ENCODE results near the gene PHLDB3. TPM values are rescaled to one million over a fixed set of nuclear protein-coding genes. Genes with fewer than 3 reads are reported as not detected.

Gene PHLDB3
- total RNA-seq, result 10 to 100 TPM; 22.0 to 22.6 TPM

DNA sequence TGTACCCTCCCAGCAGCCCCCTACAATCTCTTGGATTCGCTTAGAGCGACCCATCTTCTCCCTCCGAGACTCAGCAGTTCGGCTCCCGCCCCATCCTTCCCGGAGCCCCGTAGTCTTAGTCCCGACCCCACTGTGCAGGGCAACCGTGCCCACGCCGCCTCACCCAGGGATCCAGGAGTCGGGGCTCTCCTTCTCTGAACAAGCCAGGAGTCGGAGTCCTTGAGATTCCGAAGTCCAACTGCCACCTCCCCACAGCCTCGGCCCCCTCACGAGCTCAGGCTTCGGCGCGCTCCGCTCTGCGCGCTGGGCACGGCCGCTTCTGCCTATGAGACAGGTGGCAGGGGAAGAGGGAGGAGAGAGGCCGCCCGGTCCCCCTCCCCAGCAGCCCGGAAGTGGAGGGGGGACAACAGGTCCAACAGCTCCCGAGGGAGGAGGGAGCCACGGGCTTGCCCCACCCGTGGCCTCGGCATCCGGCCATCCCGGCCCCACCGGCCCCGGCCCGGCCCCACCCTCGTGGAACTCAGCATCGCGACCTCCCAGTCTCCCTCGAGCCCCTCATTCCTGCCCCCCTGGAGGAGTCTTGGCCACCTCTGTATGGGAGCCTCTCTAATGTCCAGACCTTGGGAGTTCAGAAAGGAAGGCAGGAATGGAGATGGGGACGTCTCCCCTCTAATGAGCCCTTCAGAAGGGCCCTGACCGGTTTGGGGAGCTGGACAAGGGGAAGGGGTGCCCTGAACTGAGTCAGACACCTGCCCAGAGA lies at the start of gene PHLDB3:
TSS of gene PHLDB3 (minus strand) at position 321 of the 760 bp plus-strand sequence. CDS start 628 bp downstream, outside the sequence.

GRCh38 chr19:43532962-43533545 lies 28.5 kb upstream of the PHLDB3 start, which contains the start of gene ZNF575:
Gene ZNF575 (plus strand): TSS chr19:43533188. CDS start chr19:43534423, 1,235 bp downstream.

GRCh38 chr19:43526884-43527859 lies 22.6 kb upstream of the PHLDB3 start, which contains the start of gene ETHE1:
Gene ETHE1 (minus strand): TSS chr19:43527201. CDS start chr19:43527177, 24 bp downstream.

GRCh38 chr19:43465468-43466120 lies 39.0 kb downstream of the PHLDB3 start, which contains the start of gene LYPD3:
Gene LYPD3 (minus strand): TSS chr19:43465608. CDS start chr19:43465571, 37 bp downstream.

Other genes with a start within 250 kb of the PHLDB3 start
- gene PSG9, start 235.2 kb downstream of the PHLDB3 start, total RNA-seq, result not detected
- gene CD177, start 151.1 kb downstream of the PHLDB3 start, total RNA-seq, result not detected
- gene TEX101, start 89.9 kb downstream of the PHLDB3 start, total RNA-seq, result not detected
- 1 to 10 TPM; 1.3 to 1.5 TPM for gene LYPD3, start 39.1 kb downstream of the PHLDB3 start, total RNA-seq
- gene ETHE1, start 22.5 kb upstream of the PHLDB3 start, total RNA-seq, result 10 to 100 TPM; 79.6 to 87.3 TPM
- 1 to 10 TPM; 6.6 to 6.9 TPM for gene ZNF575, start 28.4 kb upstream of the PHLDB3 start, total RNA-seq
- 10 to 100 TPM; 36.2 to 36.4 TPM for gene XRCC1, start 70.8 kb upstream of the PHLDB3 start, total RNA-seq
- 1 to 10 TPM; 3.9 to 5.0 TPM for gene PINLYP, start 71.1 kb upstream of the PHLDB3 start, total RNA-seq
- gene IRGQ, start 91.4 kb upstream of the PHLDB3 start, total RNA-seq, result 10 to 100 TPM; 12.1 to 12.2 TPM
- gene ZNF576, start 91.8 kb upstream of the PHLDB3 start, total RNA-seq, result 10 to 100 TPM; 12.9 to 13.5 TPM
- gene SRRM5, start 107.3 kb upstream of the PHLDB3 start, total RNA-seq, result under 1 TPM; 0.39 to 0.40 TPM
- 10 to 100 TPM; 24.5 to 29.5 TPM for gene ZNF428, start 114.9 kb upstream of the PHLDB3 start, total RNA-seq
- under 1 TPM; 0.30 to 0.51 TPM for gene CADM4, start 135.1 kb upstream of the PHLDB3 start, total RNA-seq
- gene PLAUR, start 165.4 kb upstream of the PHLDB3 start, total RNA-seq, result 10 to 100 TPM; 11.1 to 11.8 TPM
- not detected for gene IRGC, start 211.3 kb upstream of the PHLDB3 start, total RNA-seq

Data from activated naive CD4-positive, alpha-beta T cell treated with anti-CD3 and anti-CD28 coated beads, Interleukin-2, amount 10 ng/mL, durations not matched to agents 5 hours and 36 hours (primary cell).